Measurements from ENCODE around the gene KIF1B.

- no peak for TF ChIP-seq BHLHE40 (IDR thresholded peaks at IDR 0.05; ENCODE audit: borderline replicate concordance)
- TF ChIP-seq PKNOX1 (IDR thresholded peaks at IDR 0.05): no peak
Measured at GRCh38 chr1:10204003-10204642, 6.2 kb upstream of the KIF1B start.
